Measurements from ENCODE around the gene IFT81. TPM values are rescaled to one million over a fixed set of nuclear protein-coding genes. Genes with fewer than 3 reads are reported as not detected.

The IFT81 gene
- total RNA-seq, 1 experiment from 2014 or later = 10.5 TPM

GRCh38 chr12:110114528-110114937 is 9.6 kb upstream of the IFT81 start:
- Mint-ChIP-seq H3K27me3 (ENCODE audit: low read depth) (peaks cover 13% of the 10 kb centered on the region), H3K4me3 (no peak overlapping the region), H3K4me1 (peaks cover under 1% of the 10 kb centered on the region), H3K36me3 (no peaks in the 10 kb centered on the region), H3K27ac (no peak overlapping the region), H3K9me3 (0 out of 2 replicates have a peak, but pooled peaks cover 4% of the 10 kb centered on the region)
- DNase-seq (ENCODE audit: low spot score) = no peak
- ATAC-seq = no peak
- CTCF ChIA-PET = interaction anchor here (1.0 to 2.6 kb wide), 2 partner anchors 13 to 317 kb away, joined by 3 to 10 read pairs; no protein-coding TSS in a partner anchor
- no peak for TF ChIP-seq ZNF219 (CRISPR knock-in tag; IDR thresholded peaks at IDR 0.05; ENCODE audit: borderline replicate concordance)
- TF ChIP-seq NR2C2 (CRISPR knock-in tag; IDR thresholded peaks at IDR 0.05) = no peak
- no peak for TF ChIP-seq IRF2 (CRISPR knock-in tag; IDR thresholded peaks at IDR 0.05; ENCODE audit: borderline replicate concordance, low read depth)
- no peak for TF ChIP-seq ZNF317 (CRISPR knock-in tag; IDR thresholded peaks at IDR 0.05; ENCODE audit: borderline replicate concordance, low read depth)
- no peak for TF ChIP-seq CREM (CRISPR knock-in tag; IDR thresholded peaks at IDR 0.05)
- no peak for TF ChIP-seq SMAD3 (CRISPR knock-in tag; IDR thresholded peaks at IDR 0.05; ENCODE audit: borderline replicate concordance)
- TF ChIP-seq MAX (CRISPR knock-in tag; IDR thresholded peaks at IDR 0.05) = no peak
- no peak for TF ChIP-seq ZSCAN18 (CRISPR knock-in tag; IDR thresholded peaks at IDR 0.05)
- TF ChIP-seq ZBTB21 (CRISPR knock-in tag; IDR thresholded peaks at IDR 0.05; ENCODE audit: borderline replicate concordance) = no peak
- TF ChIP-seq GABPB1 (CRISPR knock-in tag; IDR thresholded peaks at IDR 0.05) = no peak
- TF ChIP-seq NFATC4 (CRISPR knock-in tag; IDR thresholded peaks at IDR 0.05) = no peak
- TF ChIP-seq FOXK1 (CRISPR knock-in tag; IDR thresholded peaks at IDR 0.05) = no peak
- no peak for TF ChIP-seq USF1 (CRISPR knock-in tag; IDR thresholded peaks at IDR 0.05)
- TF ChIP-seq ZNF671 (CRISPR knock-in tag; IDR thresholded peaks at IDR 0.05) = no peak
- TF ChIP-seq STAT6 (CRISPR knock-in tag; conservative IDR thresholded peaks at IDR 0.05; ENCODE audit: low read depth) = no peak
- TF ChIP-seq TCF7 (CRISPR knock-in tag; IDR thresholded peaks at IDR 0.05; ENCODE audit: low read depth) = no peak
- TF ChIP-seq FOXP4 (CRISPR knock-in tag; IDR thresholded peaks at IDR 0.05) = no peak
- TF ChIP-seq E2F4 (CRISPR knock-in tag; IDR thresholded peaks at IDR 0.05; ENCODE audit: borderline replicate concordance, low read depth) = no peak
- no peak for TF ChIP-seq ATF3 (CRISPR knock-in tag; conservative IDR thresholded peaks at IDR 0.05)
- TF ChIP-seq ZNF532 (CRISPR knock-in tag; IDR thresholded peaks at IDR 0.05; ENCODE audit: borderline replicate concordance) = no peak
- POLR2A ChIA-PET = no interaction called here
